Measurements from ENCODE around the gene TCF12.

GRCh38 chr15:57156210-57156884 is 237.9 kb downstream of the TCF12 start:
- TF ChIP-seq CTCF (conservative IDR thresholded peaks at IDR 0.05; ENCODE audit: low read length) = no peak
- no peak for TF ChIP-seq EZH2phosphoT487 (IDR thresholded peaks at IDR 0.05; ENCODE audit: borderline replicate concordance)
